HepG2 (cell line): ENCODE measurements around the gene RHOV. TPM values are rescaled to one million over a fixed set of nuclear protein-coding genes. Genes with fewer than 3 reads are reported as not detected.

Source experiments
- ATAC-seq: fragments of 200-7000 bp; cut with Tn5 transposase; 3 replicates; pipeline ENCODE4 v1.9.1; 2020; ENCODE audit warnings: mild to moderate bottlenecking, moderate library complexity
- BruUV-seq: library from RNA; stranded (reverse); fragments of 400-500 nt; replicated peaks from 2 replicates; lab custom pipeline; 2021; lab: Mats Ljungman, UMichigan
- CTCF ChIA-PET: fragments of 300-600 bp; formaldehyde crosslinking; extraction: SDS; loops from one replicate; lab custom pipeline; 2021; ENCODE audit warnings: low total read pairs, inconsistent platforms, low intra/inter-chr PET ratio; lab: Yijun Ruan, JAX
- POLR2A ChIA-PET: fragments of 350-600 bp; sonication (Branson Sonifier 250); formaldehyde crosslinking; loops from one replicate; lab custom pipeline; 2020; ENCODE audit warnings: antibody characterized with exemption, inconsistent platforms; lab: Yijun Ruan, JAX
- DNase-seq: peaks from one replicate; pipeline ENCODE4 v3.0.0-alpha.2; 2015; ENCODE audit warnings: low spot score
- FAIRE-seq: peaks from 3 replicates; lab custom pipeline; 2011; peaks lifted over from hg19 to GRCh38; lab: Jason Lieb, UNC
- H2AFZ ChIP-seq: one replicate; pipeline ENCODE4 v1.6.1; 2011; ENCODE audit warnings: low read length, inconsistent platforms
- H3K27ac ChIP-seq: fragments of 300-600 bp; 3 replicates; pipeline ENCODE4 v1.8.0; 2011; ENCODE audit warnings: mixed run types, mild to moderate bottlenecking, mixed read lengths, low read length, inconsistent platforms; ENCODE audit not compliant: insufficient read depth; ENCODE audit errors: extremely low read length
- H3K27me3 ChIP-seq, 2 experiments: fragments of 200-600 bp in 1 of 2; 2 replicates in 1 of 2; 3 replicates in 1 of 2; pipeline versions ENCODE4 v1.6.0 to v1.8.0; 2011; ENCODE audit warnings: low read length in 2 of 2, mild to moderate bottlenecking in 2 of 2, moderate library complexity in 2 of 2, inconsistent platforms in 1 of 2; ENCODE audit not compliant: insufficient read depth in 2 of 2, control insufficient read depth in 1 of 2
- H3K36me3 ChIP-seq, 2 experiments: fragments of 200-600 bp in 1 of 2; replicated peaks in 1 of 2; 2 replicates in 1 of 2; 3 replicates in 1 of 2; pipeline versions ENCODE4 v1.5.1 to v1.8.0; 2011; ENCODE audit warnings: low read length in 2 of 2, inconsistent platforms in 1 of 2; ENCODE audit not compliant: insufficient read depth in 2 of 2, control insufficient read depth in 1 of 2
- H3K4me1 ChIP-seq: 2 replicates; pipeline ENCODE4 v1.5.1; 2012; ENCODE audit warnings: low read length, inconsistent platforms; ENCODE audit not compliant: insufficient read depth
- H3K4me2 ChIP-seq: 2 replicates; pipeline ENCODE4 v1.6.0; 2011; ENCODE audit warnings: low read depth, low read length, inconsistent platforms
- H3K4me3 ChIP-seq, 3 experiments: fragments of 200-600 bp in 1 of 3; sonication (generic), shearing (Covaris generic) in 1 of 3; replicated peaks in 1 of 3; 2 replicates each; pipeline ENCODE4 v1.5.1; 2011 to 2016; ENCODE audit warnings: low read length in 3 of 3, inconsistent platforms in 2 of 3, low read depth in 2 of 3, mild to moderate bottlenecking in 2 of 3, control low read depth in 1 of 3, mixed read lengths in 1 of 3; ENCODE audit not compliant: insufficient read depth in 1 of 3
- H3K79me2 ChIP-seq: one replicate; pipeline ENCODE4 v1.6.1; 2011; ENCODE audit warnings: low read length, inconsistent platforms; ENCODE audit not compliant: insufficient read depth
- H3K9ac ChIP-seq: 2 replicates; pipeline ENCODE4 v1.6.0; 2011; ENCODE audit warnings: mild to moderate bottlenecking, low read depth, low read length, inconsistent platforms; ENCODE audit not compliant: insufficient read depth
- H3K9me3 ChIP-seq: 2 replicates; pipeline ENCODE4 v1.5.1; 2012; ENCODE audit warnings: mild to moderate bottlenecking, low read length
- H4K20me1 ChIP-seq: 2 replicates; pipeline ENCODE4 v1.6.0; 2011; ENCODE audit warnings: inconsistent platforms, mild to moderate bottlenecking, low read length, moderate library complexity; ENCODE audit not compliant: insufficient read depth
- ATF5 ChIP-seq: sonication (generic); formaldehyde crosslinking; IDR thresholded peaks from 2 replicates; pipeline ENCODE4 v1.4.0; 2020; ENCODE audit warnings: mild to moderate bottlenecking, low read depth, missing genetic modification reagents
- FOXM1 ChIP-seq: sonication (generic); formaldehyde crosslinking; IDR thresholded peaks from 2 replicates; pipeline ENCODE4 v1.5.0; 2020; ENCODE audit warnings: missing genetic modification reagents
- NR3C1 ChIP-seq: sonication (generic); formaldehyde crosslinking; IDR thresholded peaks from 2 replicates; pipeline ENCODE4 v1.4.0; 2020; ENCODE audit warnings: missing genetic modification reagents
- RXRB ChIP-seq: IDR thresholded peaks from 2 replicates; pipeline ENCODE4 v1.6.1; 2016; ENCODE audit warnings: borderline replicate concordance, missing genetic modification reagents, missing compliant biosample characterization
- SP4 ChIP-seq: sonication (generic); formaldehyde crosslinking; IDR thresholded peaks from 2 replicates; pipeline ENCODE4 v1.8.1; 2023; ENCODE audit warnings: mild to moderate bottlenecking, missing genetic modification reagents
- STAT5B ChIP-seq: sonication (generic); formaldehyde crosslinking; IDR thresholded peaks from 2 replicates; pipeline ENCODE4 v1.4.0; 2020; ENCODE audit warnings: missing genetic modification reagents
- TBX3 ChIP-seq: fragments of 450-650 bp; IDR thresholded peaks from 2 replicates; pipeline ENCODE4 v1.6.1; 2017; ENCODE audit warnings: antibody characterized with exemption, mild to moderate bottlenecking, inconsistent platforms, borderline replicate concordance
- ZIK1 ChIP-seq: sonication (generic); formaldehyde crosslinking; IDR thresholded peaks from 2 replicates; pipeline ENCODE4 v1.5.0; 2020; ENCODE audit warnings: mild to moderate bottlenecking, low read depth, missing genetic modification reagents, borderline replicate concordance
- ZNF18 ChIP-seq: sonication (generic); formaldehyde crosslinking; IDR thresholded peaks from 2 replicates; pipeline ENCODE4 v1.8.0; 2022; ENCODE audit warnings: mild to moderate bottlenecking, missing genetic modification reagents; ENCODE audit not compliant: insufficient replicate concordance
- WGBS: methylation state at CpG from one replicate; pipeline ENCODE4 v1.1.6; 2017; ENCODE audit warnings: low lambda C conversion rate; 5-methylcytosine and 5-hydroxymethylcytosine counted together
- in situ Hi-C: cut with HindIII; loops from 2 replicates; pipeline ENCODE4 v1.10.0; 2017; ENCODE audit warnings: low pct_unique_long_range_greater_than_20kb; ENCODE audit not compliant: extremely low pct_ligation_motif_present
- intact Hi-C: fragments of 100-400 bp; cut with micrococcal nuclease; formaldehyde crosslinking; loops from one replicate; pipeline ENCODE4 v1.10.0; 2022; ENCODE audit not compliant: unreplicated experiment
- polyA plus RNA-seq, 8 experiments: library from polyadenylated mRNA; depleted of rRNA in 3 of 8; stranded (reverse) in 7 of 8; unstranded in 1 of 8; fragments of >200 nt; fragmentation: Illumina TruSeq in 4 of 8; extraction: Trizol in 4 of 8; gene quantifications; 2 replicates each; pipeline versions ENCODE4 v1.2.1 to v1.2.3, GENCODE V29; 2011 to 2016; ENCODE audit warnings: low read depth in 4 of 8, missing spikeins in 1 of 8, mixed read lengths in 1 of 8; ENCODE audit not compliant: insufficient read depth in 1 of 8
- total RNA-seq, 5 experiments: library from RNA; depleted of rRNA; stranded (reverse); fragments of >200 nt; fragmentation: Illumina TruSeq; extraction: Trizol; gene quantifications; 2 replicates each; pipeline ENCODE4 v1.2.3, GENCODE V29; 2016; ENCODE audit warnings: low read depth in 1 of 5

Gene RHOV
- total and polyA plus RNA-seq, 2 of the 13 experiments (the other 11 are each of a cell fraction or from before 2014, with no cell fraction given), result 0.17 to 0.18 TPM

- H4K20me1 ChIP-seq, result no peaks in the 10 kb centered on the region
- H3K27me3 ChIP-seq, result no peaks in the 10 kb centered on the region
- no peaks in the 10 kb centered on the region for H3K36me3 ChIP-seq
- no peak overlapping the region for H3K27ac ChIP-seq
- ATAC-seq, result no peak
- in situ Hi-C loops (no loop called here), intact Hi-C loops (no loop called here)
- H3K9me3 ChIP-seq, result no peaks in the 10 kb centered on the region
- TF ChIP-seq STAT5B (CRISPR knock-in tag), result no peak
- no peak for TF ChIP-seq ATF5
- no peak for TF ChIP-seq ZNF18 (CRISPR knock-in tag)
- no peak for TF ChIP-seq TBX3
- no peak for TF ChIP-seq FOXM1 (CRISPR knock-in tag)
- TF ChIP-seq SP4 (CRISPR knock-in tag), result no peak
- no peak for TF ChIP-seq NR3C1
- no peak for TF ChIP-seq ZIK1
- TF ChIP-seq RXRB, result no peak
- H3K4me1 ChIP-seq, result peaks cover 40% of the 10 kb centered on the region
- CTCF ChIA-PET, result no interaction called here
- WGBS, result 60% methylated on average over 10 of the region's 16 CpGs
- no peak overlapping the region for H3K4me2 ChIP-seq
- no peak overlapping the region for H3K4me3 ChIP-seq
- H3K9ac ChIP-seq, result no peak overlapping the region
- no TSS peak for BruUV-seq
- no peak for DNase-seq
- no peaks in the 10 kb centered on the region for H3K79me2 ChIP-seq
- no peak for FAIRE-seq
- no peak overlapping the region for H2AFZ ChIP-seq
- POLR2A ChIA-PET, result no interaction called here
Measured at GRCh38 chr15:40853241-40853890, 20.7 kb downstream of the RHOV start.
